GM18909 (cell line): Measurements from ENCODE around the gene SNCAIP.
A peak's percentile ranks its signal among the peaks of the same experiment; 100 is the strongest.
"Not testable (repeated sequence)": the region's sequence is repeated elsewhere in the genome, so short reads cannot be mapped to it uniquely, and the experiment has no call there.

Experiments used
- ATAC-seq: cut with Tn5 transposase; IDR thresholded peaks from one replicate; pipeline ENCODE4 v1.9.1; 2021; ENCODE audit warnings: mild to moderate bottlenecking; ENCODE audit not compliant: unreplicated experiment, poor library complexity

Gene SNCAIP

GRCh38 chr5:122485226-122485625 is 173.2 kb downstream of the SNCAIP start:
- no peak for ATAC-seq

- not testable (repeated sequence) for ATAC-seq
These were observed 174.6 kb downstream of the SNCAIP start for GRCh38 chr5:122486616-122487015.

- ATAC-seq: no peak
These were observed 178.7 kb downstream of the SNCAIP start for GRCh38 chr5:122490718-122491117.

- ATAC-seq: no peak
These were observed 180.6 kb downstream of the SNCAIP start for GRCh38 chr5:122492675-122493074.

- ATAC-seq: no peak
These were observed 181.3 kb downstream of the SNCAIP start for GRCh38 chr5:122493091-122494021.

GRCh38 chr5:122494109-122494508 is 182.1 kb downstream of the SNCAIP start:
- ATAC-seq: no peak

- no peak for ATAC-seq
These were observed 186.1 kb downstream of the SNCAIP start for GRCh38 chr5:122498163-122498562.

GRCh38 chr5:122499585-122499984 is 187.5 kb downstream of the SNCAIP start:
- no peak for ATAC-seq

- peak; percentile 50 for ATAC-seq
These were observed 188.4 kb downstream of the SNCAIP start for GRCh38 chr5:122500245-122501088.

GRCh38 chr5:122501089-122501435 is 189.0 kb downstream of the SNCAIP start:
- ATAC-seq: no peak

GRCh38 chr5:122507045-122507444 is 195.0 kb downstream of the SNCAIP start:
- no peak for ATAC-seq

GRCh38 chr5:122507581-122507980 is 195.5 kb downstream of the SNCAIP start:
- ATAC-seq: no peak

- no peak for ATAC-seq
These were observed 196.6 kb downstream of the SNCAIP start for GRCh38 chr5:122508623-122509022.
